ENCODE results near the gene PNPLA3.

GRCh38 chr22:43975041-43975440, 51.4 kb downstream of the PNPLA3 start:
- TF ChIP-seq, protein P1, sequence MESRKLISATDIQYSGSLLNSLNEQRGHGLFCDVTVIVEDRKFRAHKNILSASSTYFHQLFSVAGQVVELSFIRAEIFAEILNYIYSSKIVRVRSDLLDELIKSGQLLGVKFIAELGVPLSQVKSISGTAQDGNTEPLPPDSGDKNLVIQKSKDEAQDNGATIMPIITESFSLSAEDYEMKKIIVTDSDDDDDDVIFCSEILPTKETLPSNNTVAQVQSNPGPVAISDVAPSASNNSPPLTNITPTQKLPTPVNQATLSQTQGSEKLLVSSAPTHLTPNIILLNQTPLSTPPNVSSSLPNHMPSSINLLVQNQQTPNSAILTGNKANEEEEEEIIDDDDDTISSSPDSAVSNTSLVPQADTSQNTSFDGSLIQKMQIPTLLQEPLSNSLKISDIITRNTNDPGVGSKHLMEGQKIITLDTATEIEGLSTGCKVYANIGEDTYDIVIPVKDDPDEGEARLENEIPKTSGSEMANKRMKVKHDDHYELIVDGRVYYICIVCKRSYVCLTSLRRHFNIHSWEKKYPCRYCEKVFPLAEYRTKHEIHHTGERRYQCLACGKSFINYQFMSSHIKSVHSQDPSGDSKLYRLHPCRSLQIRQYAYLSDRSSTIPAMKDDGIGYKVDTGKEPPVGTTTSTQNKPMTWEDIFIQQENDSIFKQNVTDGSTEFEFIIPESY (IDR thresholded peaks at IDR 0.05; ENCODE audit: extremely low read depth, insufficient replicate concordance, low read length): no peak
- TF ChIP-seq POLR2AphosphoS5 (IDR thresholded peaks at IDR 0.05; ENCODE audit: low read depth, low read length) (no peak), CTCF (IDR thresholded peaks at IDR 0.05 in 2 of 3, conservative IDR thresholded peaks at IDR 0.05 in 1 of 3; ENCODE audit: borderline replicate concordance in 1 of 3, insufficient read depth in 1 of 3, low read depth in 2 of 3, low read length in 2 of 3) (no peak), CEBPB (IDR thresholded peaks at IDR 0.05; ENCODE audit: low read depth) (no peak), EZH2 (IDR thresholded peaks at IDR 0.05) (no peak)

Measured in HCT116 (cell line).